CD14-positive monocyte (primary cell): Measurements from ENCODE around the gene STX8. TPM values are rescaled to one million over a fixed set of nuclear protein-coding genes. Genes with fewer than 3 reads are reported as not detected.

Source experiments
- DNase-seq, 3 donors: peaks; one replicate each; pipeline ENCODE4 v3.0.0-alpha.2; 2011 to 2022
- H2AFZ ChIP-seq: 2 replicates; pipeline ENCODE4 v1.6.0; 2012; ENCODE audit warnings: mild to moderate bottlenecking, low read depth, low read length, inconsistent platforms; ENCODE audit not compliant: insufficient read depth, poor library complexity, severe bottlenecking
- H3K27ac ChIP-seq, 2 donors: 1 replicate in 1 of 2; 2 replicates in 1 of 2; pipeline ENCODE4 v1.5.1; 2012 to 2013; ENCODE audit warnings: low read length in 2 of 2, control low read depth in 1 of 2, inconsistent platforms in 1 of 2, low read depth in 1 of 2, mild to moderate bottlenecking in 1 of 2
- H3K27me3 ChIP-seq, 2 donors: one replicate each; pipeline versions ENCODE4 v1.6.0 to v1.6.1; 2011 to 2013; ENCODE audit warnings: low read length in 2 of 2; ENCODE audit not compliant: control insufficient read depth in 2 of 2, insufficient read depth in 2 of 2
- H3K36me3 ChIP-seq, 2 donors: replicated peaks in 1 of 2; 1 replicate in 1 of 2; 2 replicates in 1 of 2; pipeline versions ENCODE4 v1.5.1 to v1.6.1; 2012 to 2013; ENCODE audit warnings: low read length in 2 of 2, control low read depth in 1 of 2, inconsistent platforms in 1 of 2, mild to moderate bottlenecking in 1 of 2; ENCODE audit not compliant: insufficient read depth in 2 of 2, control insufficient read depth in 1 of 2
- H3K4me1 ChIP-seq, 2 donors: 1 replicate in 1 of 2; 2 replicates in 1 of 2; pipeline versions ENCODE4 v1.5.1 to v1.6.1; 2012 to 2013; ENCODE audit warnings: low read length in 2 of 2, control low read depth in 1 of 2, inconsistent platforms in 1 of 2, mild to moderate bottlenecking in 1 of 2, moderate library complexity in 1 of 2; ENCODE audit not compliant: insufficient read depth in 2 of 2, control insufficient read depth in 1 of 2
- H3K4me2 ChIP-seq: replicated peaks from 2 replicates; pipeline ENCODE3; 2012; ENCODE audit warnings: low read length, moderate library complexity, mild to moderate bottlenecking; ENCODE audit not compliant: poor library complexity, severe bottlenecking; ENCODE audit errors: extremely low read depth
- H3K4me3 ChIP-seq, 3 experiments: fragments of 200-600 bp in 1 of 3; sonication (generic) in 1 of 3; replicated peaks in 1 of 3; 1 replicate in 2 of 3; 2 replicates in 1 of 3; pipeline ENCODE4 v1.5.1; 2011 to 2013; ENCODE audit warnings: low read length in 3 of 3, mild to moderate bottlenecking in 3 of 3, control low read depth in 2 of 3, low read depth in 2 of 3, inconsistent platforms in 1 of 3, moderate library complexity in 1 of 3
- H3K79me2 ChIP-seq: 2 replicates; pipeline ENCODE4 v1.6.0; 2012; ENCODE audit warnings: mild to moderate bottlenecking, control low read depth, inconsistent platforms, low read length, moderate library complexity; ENCODE audit not compliant: insufficient read depth
- H3K9ac ChIP-seq: 2 replicates; pipeline ENCODE4 v1.6.0; 2017; ENCODE audit warnings: low read length, mild to moderate bottlenecking; ENCODE audit not compliant: insufficient read depth, poor library complexity, severe bottlenecking
- H3K9me3 ChIP-seq, 2 donors: replicated peaks in 1 of 2; 1 replicate in 1 of 2; 2 replicates in 1 of 2; pipeline versions ENCODE4 v1.5.1 to v1.6.1; 2012 to 2013; ENCODE audit warnings: low read length in 2 of 2, control low read depth in 1 of 2; ENCODE audit not compliant: control insufficient read depth in 1 of 2, insufficient read depth in 1 of 2
- H4K20me1 ChIP-seq: 2 replicates; pipeline ENCODE4 v1.6.0; 2012; ENCODE audit warnings: mild to moderate bottlenecking, low read length, control low read depth, moderate library complexity; ENCODE audit not compliant: insufficient read depth
- H3K27ac Mint-ChIP-seq, 7 donors: one replicate each; pipeline ENCODE4 v1.8.0; 2020; ENCODE audit warnings: mild to moderate bottlenecking in 7 of 7, mixed read lengths in 7 of 7, moderate library complexity in 6 of 7, inconsistent platforms in 2 of 7
- H3K27me3 Mint-ChIP-seq, 3 donors: one replicate each; pipeline ENCODE4 v1.8.0; 2021 to 2022; ENCODE audit warnings: low read depth in 3 of 3, mild to moderate bottlenecking in 3 of 3, mixed read lengths in 3 of 3, moderate library complexity in 3 of 3, inconsistent platforms in 1 of 3
- H3K36me3 Mint-ChIP-seq, 2 donors: one replicate each; pipeline ENCODE4 v1.8.0; 2020; ENCODE audit warnings: mixed read lengths in 2 of 2, inconsistent platforms in 1 of 2, mild to moderate bottlenecking in 1 of 2
- H3K4me1 Mint-ChIP-seq: one replicate; pipeline ENCODE4 v1.8.0; 2020; ENCODE audit warnings: mild to moderate bottlenecking, mixed read lengths
- H3K4me3 Mint-ChIP-seq, 2 donors: one replicate each; pipeline ENCODE4 v1.8.0; 2020; ENCODE audit warnings: mild to moderate bottlenecking in 2 of 2, mixed read lengths in 2 of 2, moderate library complexity in 1 of 2
- H3K9me3 Mint-ChIP-seq, 7 donors: one replicate each; pipeline ENCODE4 v1.8.0; 2020 to 2022; ENCODE audit warnings: mixed read lengths in 7 of 7, mild to moderate bottlenecking in 6 of 7, moderate library complexity in 6 of 7, inconsistent platforms in 2 of 7
- CTCF ChIP-seq: fragments of 200-600 bp; IDR thresholded peaks from one replicate; pipeline ENCODE4 v1.8.0; 2022; ENCODE audit warnings: antibody characterized with exemption, mild to moderate bottlenecking
- WGBS: methylation state at CpG from one replicate; pipeline ENCODE4 v1.1.5; 2013; ENCODE audit warnings: missing lambda C conversion rate; ENCODE audit not compliant: insufficient coverage; 5-methylcytosine and 5-hydroxymethylcytosine counted together
- intact Hi-C, 2 donors: fragments of 100-400 bp; cut with micrococcal nuclease; formaldehyde crosslinking; loops; one replicate each; pipeline versions ENCODE4 v1.15.0 to v1.15.1; 2023
- polyA plus RNA-seq, 3 donors: library from polyadenylated mRNA; depleted of rRNA in 1 of 3; unstranded in 2 of 3; stranded (reverse) in 1 of 3; fragments of 300-500 nt in 2 of 3; fragments of >200 nt in 1 of 3; fragmentation: Illumina TruSeq in 2 of 3; gene quantifications; 1 replicate in 2 of 3; 2 replicates in 1 of 3; pipeline ENCODE4 v1.2.3, GENCODE V29; 2012 to 2021

Gene STX8
- polyA plus RNA-seq, 3 donors: 44.4 to 170 (median 142) TPM

- no peak for DNase-seq
- Mint-ChIP-seq H3K27ac (no peak overlapping the region), H3K9me3 (peaks cover 13 to 21% (median 16%) of the 10 kb centered on the region in 7 donors), H3K4me3 (no peak overlapping the region), H3K27me3 (peaks cover 0 to 3% (median 2%) of the 10 kb centered on the region in 3 donors), H3K4me1 (no peaks in the 10 kb centered on the region), H3K36me3 (no peaks in the 10 kb centered on the region)
- peaks cover 14 to 15% of the 10 kb centered on the region in 2 donors for H3K9me3 ChIP-seq
- no peak overlapping the region for H3K27ac ChIP-seq
- no peaks in the 10 kb centered on the region for H3K4me1 ChIP-seq
- no peak for TF ChIP-seq CTCF
- WGBS: 83% methylated on average over 1 of the region's 5 CpGs
- H4K20me1 ChIP-seq: no peaks in the 10 kb centered on the region
- H3K4me3 ChIP-seq: no peak overlapping the region
- H3K9ac ChIP-seq: no peak overlapping the region
- H2AFZ ChIP-seq: no peak overlapping the region
- intact Hi-C loops: no loop called here
- H3K36me3 ChIP-seq: no peaks in the 10 kb centered on the region
- H3K79me2 ChIP-seq: no peaks in the 10 kb centered on the region
- no peak overlapping the region for H3K4me2 ChIP-seq
- H3K27me3 ChIP-seq: no peaks in the 10 kb centered on the region
Observed at GRCh38 chr17:9217151-9218056, 358.2 kb downstream of the STX8 start.

GRCh38 chr17:9215465-9215864 lies 360.2 kb downstream of the STX8 start:
- no peaks in the 10 kb centered on the region for H3K4me1 ChIP-seq
- H3K79me2 ChIP-seq: no peaks in the 10 kb centered on the region
- H3K4me3 Mint-ChIP-seq: no peak overlapping the region

More at GRCh38 chr17:9215465-9215864, 360.2 kb downstream of the STX8 start:
- no peaks in the 10 kb centered on the region for H3K27me3 ChIP-seq
- no peaks in the 10 kb centered on the region for H4K20me1 ChIP-seq
- no peak overlapping the region for H3K27ac Mint-ChIP-seq
- no peaks in the 10 kb centered on the region for H3K4me1 Mint-ChIP-seq
- intact Hi-C loops: no loop called here
- no peak overlapping the region for H3K4me2 ChIP-seq
- TF ChIP-seq CTCF: no peak
- DNase-seq: no peak
- H3K36me3 ChIP-seq: no peaks in the 10 kb centered on the region
- H3K36me3 Mint-ChIP-seq: no peaks in the 10 kb centered on the region
- peaks cover 14 to 15% of the 10 kb centered on the region in 2 donors for H3K9me3 ChIP-seq
- no peak overlapping the region for H2AFZ ChIP-seq
- H3K9me3 Mint-ChIP-seq: peaks cover 13 to 21% (median 16%) of the 10 kb centered on the region in 7 donors
- H3K9ac ChIP-seq: no peak overlapping the region
- H3K27ac ChIP-seq: no peak overlapping the region
- peaks cover 0 to 4% (median 3%) of the 10 kb centered on the region in 3 donors for H3K27me3 Mint-ChIP-seq
- no peak overlapping the region for H3K4me3 ChIP-seq
